ENCODE data around the gene SST. TPM values are rescaled to one million over a fixed set of nuclear protein-coding genes. Genes with fewer than 3 reads are reported as not detected.

The SST gene
- polyA plus RNA-seq, 1 donor: not detected

- DNase-seq: no peak
Observed at GRCh38 chr3:187626581-187626980, 43.6 kb downstream of the SST start.

DNA sequence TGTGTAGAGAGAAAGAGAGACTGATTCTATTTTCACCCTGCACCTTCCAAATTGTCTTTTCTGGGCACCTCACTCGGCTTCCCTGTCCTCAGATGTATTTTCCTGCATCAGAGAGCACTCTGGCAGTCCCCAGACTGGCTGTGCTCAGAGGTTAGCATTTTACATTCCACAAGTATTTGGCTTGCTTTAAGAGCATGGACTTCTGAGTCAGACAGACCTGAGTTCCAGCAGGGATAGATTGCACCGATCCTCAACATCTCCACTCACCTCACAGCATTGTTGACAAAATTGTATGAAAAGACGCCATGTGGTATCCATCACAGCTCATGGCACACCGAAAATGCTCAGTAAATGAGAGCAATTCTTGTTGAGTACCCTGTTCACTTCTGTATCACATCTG, 45.6 kb downstream of the SST start:
- DNase-seq: no peak

- DNase-seq: no peak
Observed at GRCh38 chr3:187623285-187623814, 46.8 kb downstream of the SST start.

DNA sequence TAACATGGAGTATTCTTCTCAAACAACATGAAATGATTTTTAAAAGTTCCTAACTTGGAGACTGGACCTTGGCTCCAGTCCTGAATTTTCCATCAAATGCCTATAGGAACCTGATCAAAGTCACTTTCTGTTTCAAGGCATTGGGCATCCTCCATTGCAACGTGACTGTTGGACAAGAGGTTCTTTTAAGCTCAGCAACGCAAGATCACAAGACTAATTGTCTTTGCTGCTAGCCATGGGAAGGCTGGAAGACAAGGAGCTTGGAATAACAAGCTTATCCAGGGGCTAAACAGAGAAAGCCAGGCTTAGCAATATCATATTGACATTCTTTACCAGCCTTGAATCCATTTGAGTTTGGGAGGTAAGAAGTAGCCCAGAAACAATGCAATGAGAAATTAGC, 48.3 kb downstream of the SST start:
- no peak for DNase-seq

DNA sequence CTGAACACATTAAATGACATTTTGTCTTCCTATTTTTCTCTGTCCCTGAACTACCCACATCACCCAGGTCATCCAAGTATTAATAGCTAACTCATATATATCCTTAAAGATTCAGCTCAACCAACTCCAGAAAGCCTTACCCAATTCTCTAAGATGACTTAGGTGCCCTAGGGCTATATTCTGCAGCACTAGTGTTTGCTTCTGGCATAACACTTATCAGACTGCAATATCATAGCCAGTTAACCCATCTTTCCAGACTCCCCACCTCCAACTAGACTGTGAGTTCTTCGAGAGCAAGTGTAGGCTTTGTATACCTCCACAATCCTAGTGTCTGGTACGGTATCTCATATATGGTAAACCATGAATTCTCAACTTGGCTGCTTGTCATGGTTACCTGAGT, 50.7 kb downstream of the SST start:
- no peak for DNase-seq

Other genes starting within 250 kb of the SST start
- not detected for gene RTP2, start 32.2 kb upstream of the SST start, polyA plus RNA-seq (ENCODE audit: insufficient read length)
- gene BCL6, start 75.1 kb upstream of the SST start, polyA plus RNA-seq (ENCODE audit: insufficient read length): 28.3 TPM

Data from hindlimb muscle (tissue), 1 donor.